ENCODE measurements around the gene MREG. TPM values are rescaled to one million over a fixed set of nuclear protein-coding genes. Genes with fewer than 3 reads are reported as not detected.

Gene MREG
- total and polyA plus RNA-seq, 2 experiments from 2014 or later: 19.4 to 25.3 TPM

GRCh38 chr2:216057688-216058193, 44.4 kb upstream of the MREG start:
- Histone ChIP-seq H3K4me2 (no peak overlapping the region), H4K20me1 (replicated peaks; ENCODE audit: insufficient read depth) (no peaks in the 10 kb centered on the region; the same call in 1 of the 2 replicates), H3K4me3 (no peak overlapping the region), H3F3A (replicated peaks; ENCODE audit: low read depth) (0 out of 2 replicates have a peak, but pooled peaks cover 3% of the 10 kb centered on the region), H3K4me1 (ENCODE audit: insufficient read depth) (0 out of 2 replicates have a peak, but pooled peaks cover 3% of the 10 kb centered on the region), H3K27ac (ENCODE audit: low read depth) (peak overlapping the region; percentile 30; the same call in 1 of the 2 replicates), H3K27me3 (ENCODE audit: insufficient read depth) (no peaks in the 10 kb centered on the region), H2AFZ (no peak overlapping the region), H3K36me3 (ENCODE audit: insufficient read depth) (no peaks in the 10 kb centered on the region), H3K79me2 (replicated peaks; ENCODE audit: insufficient read depth) (no peaks in the 10 kb centered on the region), H3K9me2 (ENCODE audit: insufficient read depth) (no peaks in the 10 kb centered on the region)
- DNase-seq (ENCODE audit: low spot score) (peak; percentile 30), ATAC-seq (peak; percentile 35; the same call in 1 of the 3 replicates)
- H3K36me3 Mint-ChIP-seq (ENCODE audit: low read depth): peaks cover 13% of the 10 kb centered on the region; the same call in 2 of the 3 replicates
- H3K27me3 Mint-ChIP-seq (ENCODE audit: insufficient read depth, low read depth, poor library complexity): no peaks in the 10 kb centered on the region
- TF ChIP-seq EZH2phosphoT487 (IDR thresholded peaks at IDR 0.05; ENCODE audit: unreplicated experiment): no peak
- TF ChIP-seq ZNF114 (CRISPR knock-in tag; IDR thresholded peaks at IDR 0.05): no peak
- TF ChIP-seq STAT1 (IDR thresholded peaks at IDR 0.05; ENCODE audit: unreplicated experiment): no peak
- no peak for TF ChIP-seq REST (IDR thresholded peaks at IDR 0.05; ENCODE audit: unreplicated experiment)
- TF ChIP-seq NANOG (IDR thresholded peaks at IDR 0.05; ENCODE audit: borderline replicate concordance): no peak
- no peak for TF ChIP-seq CTCF (conservative IDR thresholded peaks at IDR 0.05; ENCODE audit: low read depth in 2 of 2)
- no peak for TF ChIP-seq EZH2 (IDR thresholded peaks at IDR 0.05; ENCODE audit: low read depth, unreplicated experiment)
- no peak for TF ChIP-seq ZNF331 (CRISPR knock-in tag; IDR thresholded peaks at IDR 0.05; ENCODE audit: low read depth)
- no peak for TF ChIP-seq ZNF462 (CRISPR knock-in tag; IDR thresholded peaks at IDR 0.05)
- TF ChIP-seq ETS1 (IDR thresholded peaks at IDR 0.05): no peak
- no peak for TF ChIP-seq JUNB (IDR thresholded peaks at IDR 0.05; ENCODE audit: unreplicated experiment)
- no peak for TF ChIP-seq POLR2AphosphoS5 (IDR thresholded peaks at IDR 0.05; ENCODE audit: low read depth)
- TF ChIP-seq CREB1 (CRISPR knock-in tag; IDR thresholded peaks at IDR 0.05; ENCODE audit: low read depth): no peak
- H3K9me3 Mint-ChIP-seq: no peaks in the 10 kb centered on the region
- H3K4me1 Mint-ChIP-seq: peaks cover 4% of the 10 kb centered on the region; the same call in 2 of the 3 replicates
- no peak overlapping the region; the same call in 1 of the 2 replicates for H3K27ac Mint-ChIP-seq
- no peak overlapping the region for H3K4me3 Mint-ChIP-seq

Measured in GM23338 (cell line).